ENCODE results near the gene RTRAF.
A peak's percentile ranks its signal among the peaks of the same experiment; 100 is the strongest.

RTRAF gene

GRCh38 chr14:52021957-52022600 is 32.7 kb downstream of the RTRAF start:
- DNase-seq = no peak

- DNase-seq = peak; percentile 23
Observed at GRCh38 chr14:52023518-52023917, 34.2 kb downstream of the RTRAF start.

- DNase-seq = no peak
Observed at GRCh38 chr14:52025310-52025709, 36.0 kb downstream of the RTRAF start.

GRCh38 chr14:52026017-52026660 is 36.8 kb downstream of the RTRAF start:
- no peak for DNase-seq

- no peak for DNase-seq
Observed at GRCh38 chr14:52026901-52027300, 37.6 kb downstream of the RTRAF start.

GRCh38 chr14:52029881-52030280 is 40.5 kb downstream of the RTRAF start:
- no peak for DNase-seq

- DNase-seq = no peak
Observed at GRCh38 chr14:52031781-52032180, 42.4 kb downstream of the RTRAF start.

GRCh38 chr14:52032204-52032801 is 43.0 kb downstream of the RTRAF start:
- DNase-seq = no peak

GRCh38 chr14:52033101-52033642 is 43.8 kb downstream of the RTRAF start:
- no peak for DNase-seq

- DNase-seq = no peak
Observed at GRCh38 chr14:52039124-52039815, 49.9 kb downstream of the RTRAF start.

GRCh38 chr14:52040598-52040997 is 51.3 kb downstream of the RTRAF start:
- no peak for DNase-seq

GRCh38 chr14:52042371-52043289 is 53.3 kb downstream of the RTRAF start:
- DNase-seq = no peak

GRCh38 chr14:52043690-52044089 is 54.3 kb downstream of the RTRAF start:
- DNase-seq = no peak

- DNase-seq = no peak
Observed at GRCh38 chr14:52044791-52045522, 55.6 kb downstream of the RTRAF start.

GRCh38 chr14:52046376-52046917 is 57.1 kb downstream of the RTRAF start:
- no peak for DNase-seq

- no peak for DNase-seq
Observed at GRCh38 chr14:52048116-52048515, 58.8 kb downstream of the RTRAF start.

- no peak for DNase-seq
Observed at GRCh38 chr14:52048641-52049204, 59.4 kb downstream of the RTRAF start.

GRCh38 chr14:52049271-52049670 is 59.9 kb downstream of the RTRAF start:
- no peak for DNase-seq

- DNase-seq = no peak
Observed at GRCh38 chr14:52049721-52050588, 60.6 kb downstream of the RTRAF start.

GRCh38 chr14:52051251-52051650 is 61.9 kb downstream of the RTRAF start:
- no peak for DNase-seq
